LNCAP (cell line): ENCODE results near the gene IBTK.

ENCODE experiments used
- CTCF ChIP-seq: fragments of 450-650 bp; IDR thresholded peaks from 2 replicates; pipeline ENCODE4 v1.5.1; 2017; ENCODE audit warnings: mild to moderate bottlenecking

The IBTK gene

GRCh38 chr6:82142524-82142923 is 105.0 kb downstream of the IBTK start:
- no peak for TF ChIP-seq CTCF

GRCh38 chr6:82138075-82138791 is 109.3 kb downstream of the IBTK start:
- no peak for TF ChIP-seq CTCF

GRCh38 chr6:82131441-82131840 is 116.1 kb downstream of the IBTK start:
- TF ChIP-seq CTCF: no peak

GRCh38 chr6:82129797-82130196 is 117.7 kb downstream of the IBTK start:
- no peak for TF ChIP-seq CTCF

GRCh38 chr6:82123632-82124031 is 123.9 kb downstream of the IBTK start:
- TF ChIP-seq CTCF: no peak
